Measurements from ENCODE around the gene C5orf58.
A peak's percentile ranks its signal among the peaks of the same experiment; 100 is the strongest.

Gene C5orf58

GRCh38 chr5:170261528-170262043, 28.8 kb downstream of the C5orf58 start:
- no peak for DNase-seq

- DNase-seq = no peak
Measured at GRCh38 chr5:170262061-170263045, 29.6 kb downstream of the C5orf58 start.

- no peak for DNase-seq
Measured at GRCh38 chr5:170263906-170264305, 31.1 kb downstream of the C5orf58 start.

- DNase-seq = no peak
Measured at GRCh38 chr5:170265522-170265921, 32.7 kb downstream of the C5orf58 start.

GRCh38 chr5:170266570-170267381, 34.0 kb downstream of the C5orf58 start:
- DNase-seq = no peak

GRCh38 chr5:170267431-170268152, 34.8 kb downstream of the C5orf58 start:
- DNase-seq = peak; percentile 76 to 84 (median 78)

GRCh38 chr5:170268153-170268689, 35.4 kb downstream of the C5orf58 start:
- DNase-seq = no peak

- peak; percentile 76 to 87 (median 77) for DNase-seq
Measured at GRCh38 chr5:170268884-170269283, 36.1 kb downstream of the C5orf58 start.

- peak; percentile 87 to 96 (median 92) for DNase-seq
Measured at GRCh38 chr5:170269579-170269978, 36.8 kb downstream of the C5orf58 start.

- peak; percentile 77 to 87 (median 78) for DNase-seq
Measured at GRCh38 chr5:170270293-170271069, 37.7 kb downstream of the C5orf58 start.

- no peak for DNase-seq
Measured at GRCh38 chr5:170273968-170274710, 41.4 kb downstream of the C5orf58 start.

- peak; percentile 84 to 88 (median 84) for DNase-seq
Measured at GRCh38 chr5:170275376-170275994, 42.7 kb downstream of the C5orf58 start.

- DNase-seq = no peak
Measured at GRCh38 chr5:170276140-170276539, 43.4 kb downstream of the C5orf58 start.

GRCh38 chr5:170277867-170278281, 45.1 kb downstream of the C5orf58 start:
- peak; percentile 82 to 85 (median 83) for DNase-seq

- DNase-seq = peak; percentile 81 to 82 (median 82)
Measured at GRCh38 chr5:170278611-170279458, 46.0 kb downstream of the C5orf58 start.

GRCh38 chr5:170279459-170279817, 46.7 kb downstream of the C5orf58 start:
- DNase-seq = no peak

- DNase-seq = no peak
Measured at GRCh38 chr5:170280011-170280493, 47.3 kb downstream of the C5orf58 start.

- peak in 2 of 3 donors; percentile 35 to 38 for DNase-seq
Measured at GRCh38 chr5:170283296-170283695, 50.5 kb downstream of the C5orf58 start.

GRCh38 chr5:170284231-170284630, 51.4 kb downstream of the C5orf58 start:
- peak in 1 of 3 donors; percentile 34 for DNase-seq
